ENCODE results near the gene NCF2. TPM values are rescaled to one million over a fixed set of nuclear protein-coding genes. Genes with fewer than 3 reads are reported as not detected.

Gene NCF2
- total and polyA plus RNA-seq, 4 donors = 1.2 to 15.1 (median 7.5) TPM

- no peak overlapping the region for H3K9ac ChIP-seq (ENCODE audit: low read depth in 1 of 2, low read length in 2 of 2)
- H3K27me3 ChIP-seq (ENCODE audit: control insufficient read depth in 4 of 4, insufficient read depth in 4 of 4, low read length in 3 of 4) = no peaks in the 10 kb centered on the region
- no peak for DNase-seq (ENCODE audit: low spot score)
- peaks cover 12 to 66% (median 52%) of the 10 kb centered on the region in 4 donors for H3K36me3 ChIP-seq (ENCODE audit: control insufficient read depth in 4 of 4, insufficient read depth in 3 of 4, low read depth in 1 of 4, low read length in 3 of 4)
- no peak overlapping the region for H3K4me3 ChIP-seq (ENCODE audit: low read depth in 1 of 3, low read length in 3 of 3)
- TF ChIP-seq SP1 (IDR thresholded peaks at IDR 0.05) (no peak), JUND (IDR thresholded peaks at IDR 0.05) (no peak), RAD21 (IDR thresholded peaks at IDR 0.05) (no peak), EGR1 (IDR thresholded peaks at IDR 0.05; ENCODE audit: low read depth in 2 of 2) (no peak), FOXA1 (IDR thresholded peaks at IDR 0.05) (no peak), YY1 (IDR thresholded peaks at IDR 0.05) (no peak), NR2F2 (IDR thresholded peaks at IDR 0.05) (no peak), ZBTB33 (IDR thresholded peaks at IDR 0.05) (no peak), CTCF (IDR thresholded peaks at IDR 0.05; ENCODE audit: low read depth, low read length, missing input control) (no peak), FOXA2 (IDR thresholded peaks at IDR 0.05) (no peak), HNF4G (IDR thresholded peaks at IDR 0.05) (no peak)
- no peak overlapping the region for H3K27ac ChIP-seq (ENCODE audit: low read depth in 1 of 2, low read length in 2 of 2)
- H3K9me3 ChIP-seq (ENCODE audit: control insufficient read depth in 4 of 4, low read length in 3 of 4) = no peaks in the 10 kb centered on the region
- H3K4me1 ChIP-seq (ENCODE audit: control insufficient read depth in 4 of 4, insufficient read depth in 4 of 4, low read length in 3 of 4) = no peaks in the 10 kb centered on the region
- 91% methylated on average over 2 of the region's 2 CpGs for WGBS
Observed at GRCh38 chr1:183546427-183546826, 43.8 kb downstream of the NCF2 start.

- no peak overlapping the region for H3K4me3 ChIP-seq (ENCODE audit: low read depth in 1 of 3, low read length in 3 of 3)
- peaks cover 14 to 65% (median 51%) of the 10 kb centered on the region in 4 donors for H3K36me3 ChIP-seq (ENCODE audit: control insufficient read depth in 4 of 4, insufficient read depth in 3 of 4, low read depth in 1 of 4, low read length in 3 of 4)
Observed at GRCh38 chr1:183544598-183545297, 45.5 kb downstream of the NCF2 start.

More at GRCh38 chr1:183544598-183545297, 45.5 kb downstream of the NCF2 start:
- no peak for DNase-seq (ENCODE audit: low spot score)
- WGBS = 81% methylated on average over 5 of the region's 5 CpGs
- TF ChIP-seq ZBTB33 (IDR thresholded peaks at IDR 0.05) (no peak), HNF4G (IDR thresholded peaks at IDR 0.05) (no peak), HNF4A (conservative IDR thresholded peaks at IDR 0.05) (no peak), YY1 (IDR thresholded peaks at IDR 0.05) (no peak), SP1 (IDR thresholded peaks at IDR 0.05) (no peak), MAX (IDR thresholded peaks at IDR 0.05) (no peak), FOXA1 (IDR thresholded peaks at IDR 0.05) (no peak), NR2F2 (IDR thresholded peaks at IDR 0.05) (no peak), TAF1 (conservative IDR thresholded peaks at IDR 0.05) (no peak), RXRA (IDR thresholded peaks at IDR 0.05) (no peak), FOXA2 (IDR thresholded peaks at IDR 0.05) (no peak), GABPA (IDR thresholded peaks at IDR 0.05 in 1 of 2, conservative IDR thresholded peaks at IDR 0.05 in 1 of 2) (no peak), RAD21 (IDR thresholded peaks at IDR 0.05) (no peak), EGR1 (IDR thresholded peaks at IDR 0.05; ENCODE audit: low read depth in 2 of 2) (no peak), JUND (IDR thresholded peaks at IDR 0.05) (no peak), CTCF (IDR thresholded peaks at IDR 0.05; ENCODE audit: low read depth, low read length, missing input control) (no peak), REST (IDR thresholded peaks at IDR 0.05) (no peak), ATF3 (IDR thresholded peaks at IDR 0.05) (no peak)
- Histone ChIP-seq H3K9me3 (ENCODE audit: control insufficient read depth in 4 of 4, low read length in 3 of 4) (no peaks in the 10 kb centered on the region), H3K27me3 (ENCODE audit: control insufficient read depth in 4 of 4, insufficient read depth in 4 of 4, low read length in 3 of 4) (no peaks in the 10 kb centered on the region), H3K27ac (ENCODE audit: low read depth in 1 of 2, low read length in 2 of 2) (no peak overlapping the region), H3K4me1 (ENCODE audit: control insufficient read depth in 4 of 4, insufficient read depth in 4 of 4, low read length in 3 of 4) (no peaks in the 10 kb centered on the region), H3K9ac (ENCODE audit: low read depth in 1 of 2, low read length in 2 of 2) (no peak overlapping the region)
